Measurements from ENCODE around the gene MAGI3. TPM values are rescaled to one million over a fixed set of nuclear protein-coding genes. Genes with fewer than 3 reads are reported as not detected.
"Not testable (repeated sequence)": the region's sequence is repeated elsewhere in the genome, so short reads cannot be mapped to it uniquely, and the experiment has no call there.

MAGI3 gene
- polyA plus RNA-seq, 3 donors: 2.9 to 6.0 (median 3.8) TPM

- WGBS, 3 donors: 67 to 98% (median 96%) methylated on average over 4 of the region's 4 CpGs
- H3K27ac ChIP-seq (ENCODE audit: low read depth, low read length): no peak overlapping the region
Measured at GRCh38 chr1:113692824-113693431, 302.6 kb downstream of the MAGI3 start.

GRCh38 chr1:113694910-113695309 lies 304.6 kb downstream of the MAGI3 start:
- no peak overlapping the region for H3K27ac ChIP-seq (ENCODE audit: low read depth, low read length)

- H3K27ac ChIP-seq (ENCODE audit: low read depth, low read length): no peak overlapping the region
- WGBS, 3 donors: 67 to 83% (median 73%) methylated on average over 3 of the region's 3 CpGs
Measured at GRCh38 chr1:113701429-113701828, 311.1 kb downstream of the MAGI3 start.

GRCh38 chr1:113714606-113715269 lies 324.4 kb downstream of the MAGI3 start:
- H3K27ac ChIP-seq (ENCODE audit: low read depth, low read length): no peak overlapping the region
- 72 to 99% (median 91%) methylated on average over 3 of the region's 3 CpGs for WGBS, 3 donors

- 96 to 99% (median 98%) methylated on average over 6 of the region's 6 CpGs for WGBS, 3 donors
- H3K27ac ChIP-seq (ENCODE audit: low read depth, low read length): not testable (repeated sequence)
Measured at GRCh38 chr1:113717506-113717905, 327.2 kb downstream of the MAGI3 start.

GRCh38 chr1:113718621-113719020 lies 328.3 kb downstream of the MAGI3 start:
- H3K27ac ChIP-seq (ENCODE audit: low read depth, low read length): not testable (repeated sequence)
- 99 to 100% (median 99%) methylated on average over 5 of the region's 5 CpGs for WGBS, 3 donors

GRCh38 chr1:113721010-113721409 lies 330.7 kb downstream of the MAGI3 start:
- H3K27ac ChIP-seq (ENCODE audit: low read depth, low read length): no peak overlapping the region
- 96 to 99% (median 97%) methylated on average over 2 of the region's 2 CpGs for WGBS, 3 donors

GRCh38 chr1:113732802-113733201 lies 342.5 kb downstream of the MAGI3 start:
- WGBS, 3 donors: 88 to 91% (median 91%) methylated on average over 5 of the region's 5 CpGs
- no peak overlapping the region for H3K27ac ChIP-seq (ENCODE audit: low read depth, low read length)

- 87 to 97% (median 94%) methylated on average over 2 of the region's 2 CpGs for WGBS, 3 donors
- no peak overlapping the region for H3K27ac ChIP-seq (ENCODE audit: low read depth, low read length)
Measured at GRCh38 chr1:113734357-113735055, 344.2 kb downstream of the MAGI3 start.
